Pancreas (tissue), 10 donors: Measurements from ENCODE around the gene GXYLT1. TPM values are rescaled to one million over a fixed set of nuclear protein-coding genes. Genes with fewer than 3 reads are reported as not detected.

Experiments
- ATAC-seq, 4 donors: fragments of 200-7000 bp; cut with Tn5 transposase; one replicate each; pipeline versions ENCODE4 v1.8.0 to v1.9.1; 2020; ENCODE audit warnings: mild to moderate bottlenecking in 4 of 4, moderate library complexity in 4 of 4
- DNase-seq, 6 donors: peaks; one replicate each; pipeline ENCODE4 v3.0.0-alpha.2; 2020
- FAIRE-seq: peaks from 2 replicates; lab custom pipeline; 2012; peaks lifted over from hg19 to GRCh38; lab: Jason Lieb, UNC
- H3K27ac ChIP-seq, 4 donors: fragments of 200-600 bp; sonication (generic); 1 replicate in 3 of 4; 2 replicates in 1 of 4; pipeline versions ENCODE4 v1.5.0 to v1.8.0; 2020
- H3K27me3 ChIP-seq, 4 donors: fragments of 200-600 bp; one replicate each; pipeline ENCODE4 v1.8.0; 2021
- H3K36me3 ChIP-seq, 3 donors: fragments of 200-600 bp; sonication (generic) in 1 of 3; one replicate each; pipeline versions ENCODE4 v1.5.0 to v1.8.0; 2020 to 2021
- H3K4me1 ChIP-seq, 3 donors: fragments of 200-600 bp; one replicate each; pipeline ENCODE4 v1.8.0; 2021
- H3K4me3 ChIP-seq, 4 donors: fragments of 200-600 bp; sonication (generic) in 2 of 4; one replicate each; pipeline versions ENCODE4 v1.5.0 to v1.8.0; 2020 to 2021
- H3K9me3 ChIP-seq, 4 donors: fragments of 200-600 bp; one replicate each; pipeline ENCODE4 v1.8.0; 2021
- CTCF ChIP-seq, 4 donors: fragments of 200-600 bp; sonication (generic) in 3 of 4; IDR thresholded peaks; one replicate each; pipeline versions ENCODE4 v1.5.0 to v1.8.0; 2021; ENCODE audit warnings: antibody characterized with exemption in 4 of 4
- WGBS, 2 donors: extraction: QIAGEN DNeasy Blood & Tissue Kit; methylation state at CpG; one replicate each; pipeline ENCODE4 v1.1.7; 2013; 5-methylcytosine and 5-hydroxymethylcytosine counted together
- intact Hi-C, 3 donors: fragments of 100-400 bp; cut with DNase I; formaldehyde crosslinking; loops; one replicate each; pipeline versions ENCODE4 v1.11.1 to v1.14.2; 2022
- polyA plus RNA-seq, 2 donors: library from polyadenylated mRNA; stranded (reverse); fragments of 200-250 nt; gene quantifications; one replicate each; pipeline ENCODE4 v1.2.3, GENCODE V29; 2013
- total RNA-seq, 6 donors: library from RNA; stranded (reverse); fragmentation: NEBNext Ultra II Directional in 4 of 6; extraction: Animal tissue kit (Norgen Biotek cat#: 25700) in 4 of 6; gene quantifications; one replicate each; pipeline versions ENCODE4 v1.2.1 to v1.2.4, GENCODE V29; 2021 to 2023
- donor health status: healthy with polysubstance abuse.
- donor health status: DM: no; HTN: no; CAD: no; lungs with moderate emphysema.
- donor health status: DM: no; HTN: no; CAD: no.
- donor health status: control.
- donor health status: control.
- donor health status: Bipolar disorder and iron deficiency.
- donor health status: DM: yes; HTN: yes; CAD: no.
- donor health status: DM: no; HTN: no; CAD: no.
- donor health status: DM: no; HTN: no; CAD: no.
- donor health status: DM: yes; HTN: yes; CAD: no.

GXYLT1 gene
- total and polyA plus RNA-seq, 8 donors = 0.87 to 7.2 (median 3.7) TPM

- Histone ChIP-seq H3K36me3 (no peaks in the 10 kb centered on the region), H3K4me3 (no peak overlapping the region), H3K4me1 (no peaks in the 10 kb centered on the region), H3K27ac (no peak overlapping the region), H3K27me3 (no peaks in the 10 kb centered on the region), H3K9me3 (no peaks in the 10 kb centered on the region)
- FAIRE-seq (no peak), DNase-seq (no peak), ATAC-seq (peak in 2 of 4 donors; percentile 32 to 44)
- 54 to 73% methylated on average over 5 of the region's 5 CpGs for WGBS, 2 donors
- intact Hi-C loops = no loop called here
- TF ChIP-seq CTCF (IDR thresholded peaks at IDR 0.05) = no peak
Measured at GRCh38 chr12:42097971-42098370, 46.7 kb downstream of the GXYLT1 start.

GRCh38 chr12:42094277-42094676, 50.4 kb downstream of the GXYLT1 start:
- Histone ChIP-seq H3K9me3 (no peaks in the 10 kb centered on the region), H3K27ac (no peak overlapping the region), H3K27me3 (no peaks in the 10 kb centered on the region), H3K4me1 (no peaks in the 10 kb centered on the region), H3K36me3 (no peaks in the 10 kb centered on the region), H3K4me3 (no peak overlapping the region)
- 94 to 96% methylated on average over 5 of the region's 5 CpGs for WGBS, 2 donors
- no peak for FAIRE-seq
- no peak for DNase-seq
- no peak for TF ChIP-seq CTCF (IDR thresholded peaks at IDR 0.05)
- intact Hi-C loops = no loop called here
- no peak for ATAC-seq

- WGBS, 2 donors = 83 to 86% methylated on average over 2 of the region's 2 CpGs
- Histone ChIP-seq H3K27ac (no peak overlapping the region), H3K4me1 (no peaks in the 10 kb centered on the region), H3K4me3 (no peak overlapping the region), H3K36me3 (no peaks in the 10 kb centered on the region), H3K9me3 (no peaks in the 10 kb centered on the region), H3K27me3 (no peaks in the 10 kb centered on the region)
- FAIRE-seq (no peak), DNase-seq (no peak), ATAC-seq (no peak)
- no peak for TF ChIP-seq CTCF (IDR thresholded peaks at IDR 0.05)
- intact Hi-C loops = no loop called here
Measured at GRCh38 chr12:42091769-42092168, 52.9 kb downstream of the GXYLT1 start.

GRCh38 chr12:42090899-42091298, 53.8 kb downstream of the GXYLT1 start:
- FAIRE-seq (no peak), ATAC-seq (no peak), DNase-seq (no peak)
- Histone ChIP-seq H3K36me3 (no peaks in the 10 kb centered on the region), H3K9me3 (no peaks in the 10 kb centered on the region), H3K27me3 (no peaks in the 10 kb centered on the region), H3K4me1 (no peaks in the 10 kb centered on the region), H3K4me3 (no peak overlapping the region), H3K27ac (no peak overlapping the region)
- intact Hi-C loops = no loop called here
- TF ChIP-seq CTCF (IDR thresholded peaks at IDR 0.05) = no peak

GRCh38 chr12:42086031-42086430, 58.6 kb downstream of the GXYLT1 start:
- Histone ChIP-seq H3K9me3 (no peaks in the 10 kb centered on the region), H3K4me1 (no peaks in the 10 kb centered on the region), H3K27ac (no peak overlapping the region), H3K36me3 (no peaks in the 10 kb centered on the region), H3K27me3 (no peaks in the 10 kb centered on the region), H3K4me3 (no peak overlapping the region)
- intact Hi-C loops = no loop called here
- FAIRE-seq = no peak
- WGBS, 2 donors = 67 to 70% methylated on average over 2 of the region's 2 CpGs
- ATAC-seq = no peak
- TF ChIP-seq CTCF (IDR thresholded peaks at IDR 0.05) = no peak
- DNase-seq = no peak
